ENCODE measurements around the gene PLD4. TPM values are rescaled to one million over a fixed set of nuclear protein-coding genes. Genes with fewer than 3 reads are reported as not detected.

Gene PLD4
- total RNA-seq, 2 donors from 2014 or later: not detected

GRCh38 chr14:104956290-104956890 is 31.7 kb downstream of the PLD4 start:
- Mint-ChIP-seq H3K27me3 (peaks cover 22% of the 10 kb centered on the region), H3K4me1 (no peaks in the 10 kb centered on the region), H3K27ac (no peak overlapping the region), H3K9me3 (no peaks in the 10 kb centered on the region), H3K4me3 (no peak overlapping the region), H3K36me3 (ENCODE audit: low read depth) (no peaks in the 10 kb centered on the region)
- ATAC-seq (replicated peaks): no peak

GRCh38 chr14:104957146-104958113 is 32.8 kb downstream of the PLD4 start:
- Mint-ChIP-seq H3K4me1 (no peaks in the 10 kb centered on the region), H3K4me3 (no peak overlapping the region), H3K27ac (no peak overlapping the region), H3K9me3 (no peaks in the 10 kb centered on the region), H3K27me3 (peaks cover 22% of the 10 kb centered on the region), H3K36me3 (ENCODE audit: low read depth) (no peaks in the 10 kb centered on the region)
- no peak for ATAC-seq (replicated peaks)

- no peaks in the 10 kb centered on the region for H3K36me3 Mint-ChIP-seq (ENCODE audit: low read depth)
- no peak overlapping the region for H3K27ac Mint-ChIP-seq
- H3K4me3 Mint-ChIP-seq: no peak overlapping the region
- no peaks in the 10 kb centered on the region for H3K9me3 Mint-ChIP-seq
- no peak for ATAC-seq (replicated peaks)
- H3K27me3 Mint-ChIP-seq: peaks cover 9% of the 10 kb centered on the region
- no peaks in the 10 kb centered on the region for H3K4me1 Mint-ChIP-seq
Measured at GRCh38 chr14:104964546-104964945, 39.9 kb downstream of the PLD4 start.

GRCh38 chr14:104965561-104966231 is 41.0 kb downstream of the PLD4 start:
- no peak for ATAC-seq (replicated peaks)
- no peak overlapping the region for H3K4me3 Mint-ChIP-seq
- H3K27ac Mint-ChIP-seq: no peak overlapping the region
- H3K9me3 Mint-ChIP-seq: no peaks in the 10 kb centered on the region
- no peaks in the 10 kb centered on the region for H3K4me1 Mint-ChIP-seq
- peaks cover 5% of the 10 kb centered on the region for H3K27me3 Mint-ChIP-seq
- no peaks in the 10 kb centered on the region for H3K36me3 Mint-ChIP-seq (ENCODE audit: low read depth)

GRCh38 chr14:104966261-104966865 is 41.7 kb downstream of the PLD4 start:
- no peaks in the 10 kb centered on the region for H3K4me1 Mint-ChIP-seq
- no peak for ATAC-seq (replicated peaks)
- no peak overlapping the region for H3K27ac Mint-ChIP-seq
- H3K9me3 Mint-ChIP-seq: no peaks in the 10 kb centered on the region
- H3K36me3 Mint-ChIP-seq (ENCODE audit: low read depth): no peaks in the 10 kb centered on the region
- no peak overlapping the region for H3K4me3 Mint-ChIP-seq
- peaks cover 5% of the 10 kb centered on the region for H3K27me3 Mint-ChIP-seq

- Mint-ChIP-seq H3K27me3 (peaks cover 5% of the 10 kb centered on the region), H3K27ac (no peak overlapping the region), H3K4me3 (no peak overlapping the region), H3K9me3 (no peaks in the 10 kb centered on the region), H3K36me3 (ENCODE audit: low read depth) (no peaks in the 10 kb centered on the region), H3K4me1 (no peaks in the 10 kb centered on the region)
- ATAC-seq (replicated peaks): no peak
Measured at GRCh38 chr14:104966981-104967385, 42.3 kb downstream of the PLD4 start.

GRCh38 chr14:104967386-104968152 is 42.9 kb downstream of the PLD4 start:
- no peak overlapping the region for H3K27ac Mint-ChIP-seq
- no peaks in the 10 kb centered on the region for H3K9me3 Mint-ChIP-seq
- no peaks in the 10 kb centered on the region for H3K4me1 Mint-ChIP-seq
- H3K36me3 Mint-ChIP-seq (ENCODE audit: low read depth): no peaks in the 10 kb centered on the region
- H3K4me3 Mint-ChIP-seq: no peak overlapping the region
- peaks cover 5% of the 10 kb centered on the region for H3K27me3 Mint-ChIP-seq
- no peak for ATAC-seq (replicated peaks)

- ATAC-seq (replicated peaks): no peak
- Mint-ChIP-seq H3K27me3 (peaks cover 5% of the 10 kb centered on the region), H3K36me3 (ENCODE audit: low read depth) (no peaks in the 10 kb centered on the region), H3K27ac (no peak overlapping the region), H3K4me3 (no peak overlapping the region), H3K4me1 (no peaks in the 10 kb centered on the region), H3K9me3 (no peaks in the 10 kb centered on the region)
Measured at GRCh38 chr14:104968153-104968527, 43.5 kb downstream of the PLD4 start.

- peaks cover 5% of the 10 kb centered on the region for H3K27me3 Mint-ChIP-seq
- H3K4me1 Mint-ChIP-seq: no peaks in the 10 kb centered on the region
- no peak overlapping the region for H3K27ac Mint-ChIP-seq
- ATAC-seq (replicated peaks): no peak
- H3K9me3 Mint-ChIP-seq: no peaks in the 10 kb centered on the region
- H3K36me3 Mint-ChIP-seq (ENCODE audit: low read depth): no peaks in the 10 kb centered on the region
- no peak overlapping the region for H3K4me3 Mint-ChIP-seq
Measured at GRCh38 chr14:104968541-104969401, 44.1 kb downstream of the PLD4 start.

GRCh38 chr14:104969741-104970230 is 45.1 kb downstream of the PLD4 start:
- Mint-ChIP-seq H3K36me3 (ENCODE audit: low read depth) (no peaks in the 10 kb centered on the region), H3K27me3 (peaks cover 5% of the 10 kb centered on the region), H3K4me1 (no peaks in the 10 kb centered on the region), H3K4me3 (no peak overlapping the region), H3K9me3 (no peaks in the 10 kb centered on the region), H3K27ac (no peak overlapping the region)
- ATAC-seq (replicated peaks): no peak

- H3K36me3 Mint-ChIP-seq (ENCODE audit: low read depth): no peaks in the 10 kb centered on the region
- no peak for ATAC-seq (replicated peaks)
- peaks cover 5% of the 10 kb centered on the region for H3K27me3 Mint-ChIP-seq
- no peak overlapping the region for H3K27ac Mint-ChIP-seq
- no peaks in the 10 kb centered on the region for H3K4me1 Mint-ChIP-seq
- no peak overlapping the region for H3K4me3 Mint-ChIP-seq
- H3K9me3 Mint-ChIP-seq: no peaks in the 10 kb centered on the region
Measured at GRCh38 chr14:104970231-104971068, 45.8 kb downstream of the PLD4 start.

GRCh38 chr14:104971447-104972240 is 47.0 kb downstream of the PLD4 start:
- H3K9me3 Mint-ChIP-seq: no peaks in the 10 kb centered on the region
- ATAC-seq (replicated peaks): no peak
- H3K4me1 Mint-ChIP-seq: peaks cover 5% of the 10 kb centered on the region
- no peaks in the 10 kb centered on the region for H3K36me3 Mint-ChIP-seq (ENCODE audit: low read depth)
- H3K27me3 Mint-ChIP-seq: peaks cover 8% of the 10 kb centered on the region
- no peak overlapping the region for H3K27ac Mint-ChIP-seq
- no peak overlapping the region for H3K4me3 Mint-ChIP-seq

All from activated T-helper 17 cell treated with anti-CD3 and anti-CD28 coated beads, Interleukin-2, amount 50 U/mL, for 72 hours (primary cell).